GM23338 (cell line): Measurements from ENCODE around the gene SORL1. TPM values are rescaled to one million over a fixed set of nuclear protein-coding genes. Genes with fewer than 3 reads are reported as not detected.

Experiments
- CREB1 ChIP-seq: fragments of 250-450 bp; sonication (Bioruptor Pico); IDR thresholded peaks from 2 replicates; pipeline ENCODE4 v1.5.0; 2020; ENCODE audit warnings: low read depth, mild to moderate bottlenecking, moderate library complexity
- ETS1 ChIP-seq: IDR thresholded peaks from 2 replicates; pipeline ENCODE4 v1.6.1; 2016; ENCODE audit warnings: antibody characterized with exemption
- EZH2 ChIP-seq: fragments of 200-600 bp; sonication (generic); IDR thresholded peaks from one replicate; pipeline ENCODE4 v1.8.0; 2017; ENCODE audit warnings: antibody characterized with exemption, mild to moderate bottlenecking, low read depth; ENCODE audit not compliant: unreplicated experiment
- EZH2phosphoT487 ChIP-seq: fragments of 200-600 bp; sonication (generic); IDR thresholded peaks from one replicate; pipeline ENCODE4 v1.8.1; 2018; ENCODE audit warnings: antibody characterized with exemption; ENCODE audit not compliant: unreplicated experiment
- JUNB ChIP-seq: IDR thresholded peaks from one replicate; pipeline ENCODE4 v1.6.1; 2016; ENCODE audit warnings: antibody characterized with exemption; ENCODE audit not compliant: unreplicated experiment
- NANOG ChIP-seq: IDR thresholded peaks from 2 replicates; pipeline ENCODE4 v1.6.1; 2016; ENCODE audit warnings: antibody characterized with exemption, borderline replicate concordance
- POLR2AphosphoS5 ChIP-seq: IDR thresholded peaks from 2 replicates; pipeline ENCODE4 v1.6.1; 2016; ENCODE audit warnings: antibody characterized with exemption, low read depth
- REST ChIP-seq: IDR thresholded peaks from one replicate; pipeline ENCODE4 v1.6.1; 2018; ENCODE audit warnings: antibody characterized with exemption; ENCODE audit not compliant: unreplicated experiment
- STAT1 ChIP-seq: IDR thresholded peaks from one replicate; pipeline ENCODE4 v1.6.1; 2016; ENCODE audit warnings: antibody characterized with exemption; ENCODE audit not compliant: unreplicated experiment
- ZNF114 ChIP-seq: fragments of 250-450 bp; sonication (Bioruptor Pico); IDR thresholded peaks from 2 replicates; pipeline ENCODE4 v1.5.0; 2020; ENCODE audit warnings: mild to moderate bottlenecking, moderate library complexity
- ZNF331 ChIP-seq: fragments of 250-450 bp; sonication (Bioruptor Pico); IDR thresholded peaks from 2 replicates; pipeline ENCODE4 v1.5.0; 2020; ENCODE audit warnings: low read depth, mild to moderate bottlenecking, moderate library complexity
- polyA plus RNA-seq: library from polyadenylated mRNA; unstranded; fragments of >200 nt; fragmentation: Nextera tagmentation; extraction: Ambion mirVana; gene quantifications from 2 replicates; pipeline ENCODE4 v1.2.1, GENCODE V29; 2016
- total RNA-seq: library from RNA; depleted of rRNA; stranded (reverse); fragments of >200 nt; shearing (Covaris generic); gene quantifications from 2 replicates; pipeline ENCODE4 v1.2.3, GENCODE V29; 2014
- TF ChIP-seq, protein P1 (sequence below): fragments of 250-450 bp; sonication (Bioruptor Pico); IDR thresholded peaks from 2 replicates; pipeline ENCODE4 v1.5.0; 2020; ENCODE audit warnings: mild to moderate bottlenecking, moderate library complexity

SORL1 gene
- total and polyA plus RNA-seq, 2 experiments from 2014 or later, result 23.0 to 78.8 TPM

DNA sequence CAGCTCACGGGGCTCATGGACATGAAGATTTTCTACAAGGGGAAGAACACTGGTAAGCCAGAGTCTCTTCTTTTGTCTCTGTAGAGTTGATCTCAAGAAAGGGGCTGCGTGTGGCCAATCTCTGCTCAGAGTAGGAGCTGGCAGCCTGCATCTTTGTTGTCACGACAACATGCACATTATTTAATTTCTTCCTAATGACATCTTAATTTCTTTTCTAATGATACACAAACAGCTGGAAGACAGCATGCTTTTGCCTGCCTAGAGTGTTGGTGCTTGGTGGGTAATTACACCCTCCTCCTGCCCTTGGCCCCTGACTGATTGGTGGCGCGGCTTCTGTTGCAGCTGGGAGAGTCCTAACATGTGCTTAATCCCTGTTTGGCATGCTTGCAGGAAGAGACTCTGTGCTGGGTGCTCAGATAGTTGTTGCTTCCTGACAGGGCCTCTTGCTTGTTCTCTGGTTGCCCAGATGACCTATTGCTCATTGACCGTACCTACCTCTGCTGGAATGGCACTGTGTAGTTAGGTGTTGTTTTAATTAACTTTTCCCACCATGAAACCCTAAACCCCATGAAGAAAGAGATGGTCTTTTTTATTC lies 107.6 kb downstream of the SORL1 start (continued):
- TF ChIP-seq, protein P1, sequence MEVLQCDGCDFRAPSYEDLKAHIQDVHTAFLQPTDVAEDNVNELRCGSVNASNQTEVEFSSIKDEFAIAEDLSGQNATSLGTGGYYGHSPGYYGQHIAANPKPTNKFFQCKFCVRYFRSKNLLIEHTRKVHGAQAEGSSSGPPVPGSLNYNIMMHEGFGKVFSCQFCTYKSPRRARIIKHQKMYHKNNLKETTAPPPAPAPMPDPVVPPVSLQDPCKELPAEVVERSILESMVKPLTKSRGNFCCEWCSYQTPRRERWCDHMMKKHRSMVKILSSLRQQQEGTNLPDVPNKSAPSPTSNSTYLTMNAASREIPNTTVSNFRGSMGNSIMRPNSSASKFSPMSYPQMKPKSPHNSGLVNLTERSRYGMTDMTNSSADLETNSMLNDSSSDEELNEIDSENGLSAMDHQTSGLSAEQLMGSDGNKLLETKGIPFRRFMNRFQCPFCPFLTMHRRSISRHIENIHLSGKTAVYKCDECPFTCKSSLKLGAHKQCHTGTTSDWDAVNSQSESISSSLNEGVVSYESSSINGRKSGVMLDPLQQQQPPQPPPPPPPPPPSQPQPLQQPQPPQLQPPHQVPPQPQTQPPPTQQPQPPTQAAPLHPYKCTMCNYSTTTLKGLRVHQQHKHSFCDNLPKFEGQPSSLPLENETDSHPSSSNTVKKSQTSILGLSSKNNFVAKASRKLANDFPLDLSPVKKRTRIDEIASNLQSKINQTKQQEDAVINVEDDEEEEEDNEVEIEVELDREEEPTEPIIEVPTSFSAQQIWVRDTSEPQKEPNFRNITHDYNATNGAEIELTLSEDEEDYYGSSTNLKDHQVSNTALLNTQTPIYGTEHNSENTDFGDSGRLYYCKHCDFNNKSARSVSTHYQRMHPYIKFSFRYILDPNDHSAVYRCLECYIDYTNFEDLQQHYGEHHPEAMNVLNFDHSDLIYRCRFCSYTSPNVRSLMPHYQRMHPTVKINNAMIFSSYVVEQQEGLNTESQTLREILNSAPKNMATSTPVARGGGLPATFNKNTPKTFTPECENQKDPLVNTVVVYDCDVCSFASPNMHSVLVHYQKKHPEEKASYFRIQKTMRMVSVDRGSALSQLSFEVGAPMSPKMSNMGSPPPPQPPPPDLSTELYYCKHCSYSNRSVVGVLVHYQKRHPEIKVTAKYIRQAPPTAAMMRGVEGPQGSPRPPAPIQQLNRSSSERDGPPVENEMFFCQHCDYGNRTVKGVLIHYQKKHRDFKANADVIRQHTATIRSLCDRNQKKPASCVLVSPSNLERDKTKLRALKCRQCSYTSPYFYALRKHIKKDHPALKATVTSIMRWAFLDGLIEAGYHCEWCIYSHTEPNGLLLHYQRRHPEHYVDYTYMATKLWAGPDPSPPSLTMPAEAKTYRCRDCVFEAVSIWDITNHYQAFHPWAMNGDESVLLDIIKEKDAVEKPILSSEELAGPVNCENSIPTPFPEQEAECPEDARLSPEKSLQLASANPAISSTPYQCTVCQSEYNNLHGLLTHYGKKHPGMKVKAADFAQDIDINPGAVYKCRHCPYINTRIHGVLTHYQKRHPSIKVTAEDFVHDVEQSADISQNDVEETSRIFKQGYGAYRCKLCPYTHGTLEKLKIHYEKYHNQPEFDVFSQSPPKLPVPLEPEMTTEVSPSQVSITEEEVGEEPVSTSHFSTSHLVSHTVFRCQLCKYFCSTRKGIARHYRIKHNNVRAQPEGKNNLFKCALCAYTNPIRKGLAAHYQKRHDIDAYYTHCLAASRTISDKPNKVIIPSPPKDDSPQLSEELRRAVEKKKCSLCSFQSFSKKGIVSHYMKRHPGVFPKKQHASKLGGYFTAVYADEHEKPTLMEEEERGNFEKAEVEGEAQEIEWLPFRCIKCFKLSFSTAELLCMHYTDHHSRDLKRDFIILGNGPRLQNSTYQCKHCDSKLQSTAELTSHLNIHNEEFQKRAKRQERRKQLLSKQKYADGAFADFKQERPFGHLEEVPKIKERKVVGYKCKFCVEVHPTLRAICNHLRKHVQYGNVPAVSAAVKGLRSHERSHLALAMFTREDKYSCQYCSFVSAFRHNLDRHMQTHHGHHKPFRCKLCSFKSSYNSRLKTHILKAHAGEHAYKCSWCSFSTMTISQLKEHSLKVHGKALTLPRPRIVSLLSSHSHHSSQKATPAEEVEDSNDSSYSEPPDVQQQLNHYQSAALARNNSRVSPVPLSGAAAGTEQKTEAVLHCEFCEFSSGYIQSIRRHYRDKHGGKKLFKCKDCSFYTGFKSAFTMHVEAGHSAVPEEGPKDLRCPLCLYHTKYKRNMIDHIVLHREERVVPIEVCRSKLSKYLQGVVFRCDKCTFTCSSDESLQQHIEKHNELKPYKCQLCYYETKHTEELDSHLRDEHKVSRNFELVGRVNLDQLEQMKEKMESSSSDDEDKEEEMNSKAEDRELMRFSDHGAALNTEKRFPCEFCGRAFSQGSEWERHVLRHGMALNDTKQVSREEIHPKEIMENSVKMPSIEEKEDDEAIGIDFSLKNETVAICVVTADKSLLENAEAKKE (CRISPR knock-in tag), result no peak
- TF ChIP-seq REST (no peak), EZH2phosphoT487 (no peak), ZNF114 (no peak), STAT1 (no peak), POLR2AphosphoS5 (no peak), ZNF331 (CRISPR knock-in tag) (no peak), NANOG (no peak), CREB1 (CRISPR knock-in tag) (no peak), ETS1 (no peak), JUNB (no peak), EZH2 (no peak)
